Activated CD8-positive, alpha-beta memory T cell treated with anti-CD3 and anti-CD28 coated beads, Interleukin-2, amount 10 ng/mL, durations not matched to agents 7 days and 5 days (primary cell): ENCODE results near the gene RYK. TPM values are rescaled to one million over a fixed set of nuclear protein-coding genes. Genes with fewer than 3 reads are reported as not detected.

Experiments
- ATAC-seq: fragments of 150-1000 bp; cut with Tn5 transposase; one replicate; pipeline ENCODE4 v1.10.0; 2021; ENCODE audit warnings: moderate library complexity
- CTCF ChIA-PET: fragments of 350-600 bp; sonication (Branson Sonifier 250); formaldehyde crosslinking; loops from one replicate; lab custom pipeline; 2021; ENCODE audit warnings: antibody characterized with exemption; lab: Charles Lee
- DNase-seq: peaks from one replicate; pipeline ENCODE4 v3.0.0-alpha.2; 2020
- H3K27ac Mint-ChIP-seq: one replicate; pipeline ENCODE4 v1.8.0; 2021; ENCODE audit warnings: mild to moderate bottlenecking, mixed read lengths
- H3K27me3 Mint-ChIP-seq: one replicate; pipeline ENCODE4 v1.8.0; 2021; ENCODE audit warnings: mixed read lengths
- H3K36me3 Mint-ChIP-seq: one replicate; pipeline ENCODE4 v1.8.0; 2021; ENCODE audit warnings: mild to moderate bottlenecking, mixed read lengths
- H3K4me1 Mint-ChIP-seq: one replicate; pipeline ENCODE4 v1.8.0; 2021; ENCODE audit warnings: mixed read lengths
- H3K4me3 Mint-ChIP-seq: one replicate; pipeline ENCODE4 v1.8.0; 2021; ENCODE audit warnings: mild to moderate bottlenecking, moderate library complexity, mixed read lengths
- H3K9me3 Mint-ChIP-seq: one replicate; pipeline ENCODE4 v1.8.0; 2022; ENCODE audit warnings: low read depth, mixed read lengths
- total RNA-seq, 2 experiments: library from RNA; stranded (reverse); gene quantifications; one replicate each; pipeline ENCODE4 v1.2.3, GENCODE V29; 2021

The RYK gene
- total RNA-seq, 2 experiments from 2014 or later, result 7.7 to 8.6 TPM

DNA sequence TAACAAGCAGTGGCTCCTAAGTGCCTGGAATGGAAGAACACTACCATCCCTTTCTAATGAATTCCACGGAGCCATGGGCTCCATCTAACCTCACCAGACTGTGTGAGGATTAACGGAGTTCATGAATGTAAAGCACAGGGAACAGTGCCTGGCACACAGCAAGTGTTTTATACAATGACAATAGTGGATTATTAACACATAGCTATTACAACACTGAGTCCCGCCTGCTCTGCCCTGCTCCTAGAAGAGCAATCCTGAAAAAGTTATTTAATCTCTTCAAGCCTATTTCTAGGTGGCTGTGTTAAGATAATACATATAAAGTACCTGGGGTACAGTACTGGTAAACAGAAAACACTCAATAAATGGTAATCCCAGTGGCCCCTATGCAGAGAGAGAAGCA, 51.4 kb downstream of the RYK start:
- no peak for ATAC-seq
- Mint-ChIP-seq H3K36me3 (peaks cover 6% of the 10 kb centered on the region), H3K27me3 (no peaks in the 10 kb centered on the region), H3K4me3 (no peak overlapping the region), H3K9me3 (no peaks in the 10 kb centered on the region), H3K4me1 (peaks cover 2% of the 10 kb centered on the region), H3K27ac (no peak overlapping the region)
- no peak for DNase-seq
- CTCF ChIA-PET, result interaction anchor here (0.9 to 6.2 kb wide), 4 partner anchors 14 to 292 kb away, joined by 3 to 43 read pairs (median 3); no protein-coding TSS in a partner anchor

DNA sequence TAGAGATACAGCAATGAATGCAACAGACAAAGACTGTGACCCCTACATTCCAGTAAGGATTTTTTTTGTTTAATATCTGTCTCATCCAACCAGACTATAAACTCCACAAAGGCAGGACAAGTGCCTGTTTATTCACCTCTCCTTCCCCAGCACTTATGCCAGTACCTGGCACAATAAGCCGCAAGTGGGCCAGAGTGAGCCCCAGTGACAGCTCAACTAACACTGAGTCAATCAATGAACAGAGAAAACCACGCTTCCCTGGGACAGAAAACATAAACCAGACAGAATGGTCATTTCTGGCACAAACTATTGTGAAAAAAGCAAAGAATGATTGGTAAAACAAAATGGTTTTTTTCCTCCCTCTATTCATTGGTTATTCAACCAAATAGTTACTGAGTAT, 52.2 kb downstream of the RYK start:
- no peaks in the 10 kb centered on the region for H3K9me3 Mint-ChIP-seq
- no peak overlapping the region for H3K27ac Mint-ChIP-seq
- DNase-seq (no peak), ATAC-seq (no peak)
- peaks cover 6% of the 10 kb centered on the region for H3K36me3 Mint-ChIP-seq
- H3K27me3 Mint-ChIP-seq, result no peaks in the 10 kb centered on the region
- H3K4me1 Mint-ChIP-seq, result peaks cover 2% of the 10 kb centered on the region
- CTCF ChIA-PET, result interaction anchor here (0.6 to 6.2 kb wide), 8 partner anchors 12 to 275 kb away, joined by 3 to 43 read pairs (median 3); no protein-coding TSS in a partner anchor
- no peak overlapping the region for H3K4me3 Mint-ChIP-seq

DNA sequence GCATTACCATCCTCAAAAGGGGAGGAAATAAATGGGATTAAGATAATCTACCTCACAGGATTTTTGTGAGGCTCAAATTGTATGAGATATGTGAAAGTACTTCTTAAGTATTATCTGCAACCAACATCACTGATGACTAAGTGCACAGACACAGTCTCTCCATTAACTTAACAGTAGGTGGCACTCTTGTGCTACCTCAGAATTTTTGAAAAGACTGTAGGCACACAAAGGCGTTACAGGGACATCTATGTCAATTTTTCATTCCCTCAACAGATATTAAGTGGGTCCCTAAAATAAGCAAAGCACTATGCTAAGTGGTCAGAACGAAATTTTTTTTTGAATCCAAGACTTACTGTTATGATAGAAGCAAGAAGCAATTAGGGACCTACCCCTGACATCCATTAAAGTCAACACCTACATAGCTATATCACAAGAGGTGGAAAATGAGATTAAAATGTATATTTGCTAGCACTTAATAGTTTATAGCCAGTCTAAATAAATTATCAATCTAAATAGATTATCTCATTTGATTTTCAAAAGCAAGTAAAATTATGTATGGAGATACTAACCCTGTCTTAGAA, 52.9 kb downstream of the RYK start:
- peak; percentile 71 for ATAC-seq
- CTCF ChIA-PET, result interaction anchor here (0.6 to 6.2 kb wide), 9 partner anchors 10 to 276 kb away, joined by 3 to 43 read pairs (median 3); no protein-coding TSS in a partner anchor
- no peak overlapping the region for H3K4me3 Mint-ChIP-seq
- H3K4me1 Mint-ChIP-seq, result peaks cover 2% of the 10 kb centered on the region
- no peaks in the 10 kb centered on the region for H3K9me3 Mint-ChIP-seq
- H3K36me3 Mint-ChIP-seq, result peaks cover 6% of the 10 kb centered on the region
- DNase-seq, result no peak
- H3K27ac Mint-ChIP-seq, result no peak overlapping the region
- H3K27me3 Mint-ChIP-seq, result no peaks in the 10 kb centered on the region

DNA sequence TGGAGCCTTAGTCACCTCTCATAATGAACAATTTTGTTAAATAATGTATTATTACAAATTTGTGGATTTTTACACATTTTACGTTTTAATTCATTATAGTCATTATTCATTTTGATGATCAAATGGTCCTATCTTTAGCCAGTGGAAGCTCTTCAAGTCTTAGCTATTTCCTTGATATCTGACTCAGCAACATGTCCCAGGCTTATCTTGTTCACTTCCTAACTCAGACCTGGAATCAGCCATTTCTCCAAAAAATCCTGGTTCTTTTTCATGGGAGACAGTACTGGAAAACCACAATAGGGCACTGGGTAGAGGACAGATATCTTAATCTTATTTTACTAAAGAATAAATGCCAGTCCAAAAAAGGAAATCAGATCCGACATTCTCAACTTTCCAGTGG, 56.4 kb downstream of the RYK start:
- no peak for ATAC-seq
- Mint-ChIP-seq H3K4me3 (no peak overlapping the region), H3K36me3 (no peaks in the 10 kb centered on the region), H3K4me1 (peaks cover 2% of the 10 kb centered on the region), H3K9me3 (no peaks in the 10 kb centered on the region), H3K27ac (no peak overlapping the region), H3K27me3 (no peaks in the 10 kb centered on the region)
- DNase-seq, result no peak
- CTCF ChIA-PET, result interaction anchor here (1.2 to 1.5 kb wide), 2 partner anchors 13 to 279 kb away, joined by 4 to 5 read pairs; no protein-coding TSS in a partner anchor

DNA sequence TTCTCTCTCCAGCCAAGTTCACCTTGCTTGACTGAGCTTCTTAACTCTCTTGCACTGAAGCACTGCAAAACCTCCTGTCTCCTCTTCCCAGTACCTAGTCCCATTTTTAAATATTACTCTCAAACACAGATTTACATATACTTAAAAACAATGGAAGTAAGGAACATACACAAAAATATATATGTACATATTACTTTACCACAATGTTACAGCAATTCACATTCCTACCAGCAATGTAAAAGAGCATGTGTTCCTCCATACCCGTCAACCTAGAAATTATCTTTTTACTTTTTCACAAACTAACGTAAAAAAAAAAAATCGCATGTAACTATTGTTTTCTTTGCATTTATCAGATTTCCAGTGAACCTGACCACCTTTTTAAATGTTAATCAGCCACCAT, 60.4 kb downstream of the RYK start:
- Mint-ChIP-seq H3K27ac (no peak overlapping the region), H3K4me1 (no peaks in the 10 kb centered on the region), H3K4me3 (no peak overlapping the region), H3K9me3 (no peaks in the 10 kb centered on the region), H3K27me3 (no peaks in the 10 kb centered on the region), H3K36me3 (no peaks in the 10 kb centered on the region)
- CTCF ChIA-PET, result interaction anchor here (1.6 kb wide), 1 partner anchor 22 kb away, joined by 6 read pairs; no protein-coding TSS in a partner anchor
- no peak for DNase-seq
- no peak for ATAC-seq

DNA sequence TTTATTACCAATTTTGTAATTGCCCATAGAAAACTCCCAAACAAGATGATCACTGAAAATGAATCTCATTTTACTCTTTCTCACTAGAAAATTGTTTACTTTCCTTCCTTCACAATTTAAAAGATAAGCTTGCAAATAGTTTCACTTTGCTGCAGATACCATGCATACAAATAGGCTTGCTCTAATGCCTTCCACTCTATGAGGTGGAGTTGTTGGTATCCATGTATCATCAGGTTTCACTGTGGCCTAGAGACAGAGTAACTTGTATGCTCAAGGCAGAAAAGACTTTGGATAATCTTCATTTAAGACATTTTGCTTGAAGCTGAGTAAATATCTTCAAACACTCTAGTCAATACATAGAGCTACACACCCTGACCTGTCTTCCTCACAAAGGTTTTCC, 60.8 kb downstream of the RYK start:
- CTCF ChIA-PET, result interaction anchor here (1.6 kb wide), 1 partner anchor 23 kb away, joined by 6 read pairs; no protein-coding TSS in a partner anchor

DNA sequence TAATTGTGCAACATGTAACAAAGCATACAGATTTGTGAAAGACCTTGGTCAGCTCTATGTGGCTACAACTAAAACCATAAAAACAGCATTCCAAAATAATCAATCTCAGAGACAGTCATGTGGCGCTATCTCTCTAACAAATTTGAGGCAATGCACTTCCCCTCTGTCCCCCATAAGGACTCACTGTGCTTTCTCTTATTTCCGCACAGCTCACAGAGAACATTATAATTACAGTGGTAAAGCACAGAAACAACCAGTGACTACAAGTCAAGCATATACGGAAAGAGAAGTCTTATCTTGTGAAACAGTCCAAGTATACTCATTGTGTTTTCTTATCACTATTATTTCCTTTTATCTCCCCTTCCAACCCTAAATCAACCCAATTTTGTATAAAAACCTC, 64.3 kb downstream of the RYK start:
- Mint-ChIP-seq H3K27me3 (no peaks in the 10 kb centered on the region), H3K36me3 (peaks cover 2% of the 10 kb centered on the region), H3K9me3 (no peaks in the 10 kb centered on the region), H3K4me3 (no peak overlapping the region), H3K27ac (no peak overlapping the region), H3K4me1 (no peaks in the 10 kb centered on the region)
- no peak for DNase-seq
- CTCF ChIA-PET, result no interaction called here
- ATAC-seq, result no peak

More for the DNA sequence above, 60.8 kb downstream of the RYK start:
- DNase-seq (no peak), ATAC-seq (no peak)
- Mint-ChIP-seq H3K27me3 (no peaks in the 10 kb centered on the region), H3K4me3 (no peak overlapping the region), H3K9me3 (no peaks in the 10 kb centered on the region), H3K36me3 (no peaks in the 10 kb centered on the region), H3K4me1 (no peaks in the 10 kb centered on the region), H3K27ac (no peak overlapping the region)

DNA sequence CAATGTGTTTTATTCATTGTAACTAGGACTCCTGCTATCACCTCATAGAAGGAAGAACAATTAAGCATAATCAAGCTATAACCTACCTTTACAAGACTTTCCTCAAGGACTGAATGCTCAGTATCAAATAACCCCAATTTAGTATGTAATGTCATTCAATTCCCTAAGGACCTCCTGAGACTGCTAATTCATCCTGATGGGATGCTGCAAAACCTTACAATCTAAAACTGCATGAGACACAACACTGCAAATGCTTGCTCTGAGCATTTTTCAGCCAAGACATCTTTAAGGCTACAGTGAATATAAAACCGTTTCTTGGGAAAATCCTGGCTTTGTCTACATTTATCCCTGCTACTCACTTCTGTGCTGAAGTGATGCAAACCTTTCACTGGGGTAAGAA, 69.9 kb downstream of the RYK start:
- H3K4me1 Mint-ChIP-seq, result no peaks in the 10 kb centered on the region
- ATAC-seq (no peak), DNase-seq (no peak)
- CTCF ChIA-PET, result interaction anchor here (1.1 kb wide), 1 partner anchor 17 kb away, joined by 3 read pairs; no protein-coding TSS in a partner anchor
- H3K27ac Mint-ChIP-seq, result no peak overlapping the region
- H3K36me3 Mint-ChIP-seq, result peaks cover 2% of the 10 kb centered on the region
- H3K4me3 Mint-ChIP-seq, result no peak overlapping the region
- no peaks in the 10 kb centered on the region for H3K27me3 Mint-ChIP-seq
- no peaks in the 10 kb centered on the region for H3K9me3 Mint-ChIP-seq

DNA sequence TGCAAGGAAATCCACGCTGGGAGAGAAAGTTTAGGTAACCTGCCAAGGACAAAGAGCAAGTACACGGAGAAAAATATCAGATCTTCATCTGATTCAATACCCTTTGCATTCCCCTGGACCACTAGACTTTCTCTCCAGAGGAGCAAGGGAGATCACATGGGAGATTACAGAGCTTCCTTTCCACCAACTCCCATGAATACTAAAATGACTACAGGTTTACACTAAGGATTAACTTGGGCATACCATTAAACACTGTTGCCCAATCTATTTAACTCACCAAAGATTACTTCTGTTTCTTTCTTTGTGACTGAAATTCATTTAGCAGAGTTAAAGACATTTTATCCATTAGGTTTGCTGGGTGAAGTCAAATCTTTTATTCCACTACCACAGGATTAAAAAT, 71.2 kb downstream of the RYK start:
- Mint-ChIP-seq H3K4me3 (no peak overlapping the region), H3K4me1 (no peaks in the 10 kb centered on the region), H3K27me3 (no peaks in the 10 kb centered on the region), H3K36me3 (peaks cover 2% of the 10 kb centered on the region), H3K27ac (no peak overlapping the region), H3K9me3 (no peaks in the 10 kb centered on the region)
- DNase-seq (no peak), ATAC-seq (no peak)
- CTCF ChIA-PET, result interaction anchor here (1.4 kb wide), 1 partner anchor 29 kb away, joined by 3 read pairs; no protein-coding TSS in a partner anchor

DNA sequence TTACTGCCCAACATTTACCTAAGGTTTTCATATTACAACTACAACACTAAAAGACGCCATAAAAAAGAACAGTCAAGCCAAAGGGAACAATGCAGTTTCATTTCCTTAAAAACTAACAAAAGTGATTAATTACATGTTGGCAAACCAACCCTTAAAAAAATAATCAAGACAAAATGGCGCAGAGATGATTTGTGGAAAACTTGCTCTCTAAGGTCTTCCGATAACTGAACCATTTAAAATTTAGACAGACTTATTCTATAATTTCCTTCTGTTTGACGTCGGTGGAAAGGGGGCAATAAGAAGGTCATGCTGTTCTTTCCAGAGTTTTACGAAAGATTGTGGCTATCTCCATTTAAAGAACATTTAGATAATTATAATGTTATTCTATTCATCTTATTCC, 87.6 kb downstream of the RYK start:
- no peaks in the 10 kb centered on the region for H3K36me3 Mint-ChIP-seq
- ATAC-seq, result no peak
- H3K4me3 Mint-ChIP-seq, result no peak overlapping the region
- no peak for DNase-seq
- no peaks in the 10 kb centered on the region for H3K27me3 Mint-ChIP-seq
- no peaks in the 10 kb centered on the region for H3K9me3 Mint-ChIP-seq
- no peaks in the 10 kb centered on the region for H3K4me1 Mint-ChIP-seq
- H3K27ac Mint-ChIP-seq, result no peak overlapping the region
- CTCF ChIA-PET, result no interaction called here

DNA sequence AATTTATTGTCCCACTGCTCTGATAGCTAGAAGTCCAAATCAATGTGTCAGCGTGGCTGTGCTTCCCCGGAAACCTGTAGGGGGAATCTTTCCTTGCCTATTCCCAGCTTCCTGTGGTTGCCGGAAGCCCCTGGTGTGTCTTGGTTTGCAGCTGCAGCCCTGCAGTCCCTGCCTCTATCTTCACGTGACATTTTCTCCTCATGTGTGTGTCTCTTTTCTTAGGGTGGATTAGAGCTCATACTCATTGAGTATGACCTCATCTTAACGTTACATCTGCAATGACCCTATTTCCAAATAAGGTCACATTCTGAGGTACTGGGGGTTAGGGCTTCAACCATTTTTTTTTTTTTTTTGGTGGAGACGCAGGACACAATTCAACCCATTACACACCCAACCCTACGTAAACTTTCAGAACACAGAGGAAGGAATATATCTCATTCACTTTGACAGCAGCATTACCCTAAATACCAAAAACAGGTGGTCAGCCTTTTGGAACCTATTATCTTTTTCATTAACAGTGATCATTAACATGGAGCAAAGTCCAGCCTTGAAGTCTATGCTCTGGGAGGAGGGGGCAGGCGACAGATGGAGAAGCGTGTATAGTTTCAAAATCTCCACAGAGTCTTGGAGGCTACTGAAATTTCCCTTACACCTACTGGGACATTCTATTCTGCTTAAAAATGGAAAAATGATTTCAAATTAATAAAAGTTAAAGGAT, 88.6 kb downstream of the RYK start:
- Mint-ChIP-seq H3K27me3 (no peaks in the 10 kb centered on the region), H3K4me1 (no peaks in the 10 kb centered on the region), H3K27ac (no peak overlapping the region), H3K4me3 (no peak overlapping the region), H3K36me3 (peaks cover 2% of the 10 kb centered on the region), H3K9me3 (no peaks in the 10 kb centered on the region)
- no peak for DNase-seq
- ATAC-seq, result no peak
- CTCF ChIA-PET, result no interaction called here

DNA sequence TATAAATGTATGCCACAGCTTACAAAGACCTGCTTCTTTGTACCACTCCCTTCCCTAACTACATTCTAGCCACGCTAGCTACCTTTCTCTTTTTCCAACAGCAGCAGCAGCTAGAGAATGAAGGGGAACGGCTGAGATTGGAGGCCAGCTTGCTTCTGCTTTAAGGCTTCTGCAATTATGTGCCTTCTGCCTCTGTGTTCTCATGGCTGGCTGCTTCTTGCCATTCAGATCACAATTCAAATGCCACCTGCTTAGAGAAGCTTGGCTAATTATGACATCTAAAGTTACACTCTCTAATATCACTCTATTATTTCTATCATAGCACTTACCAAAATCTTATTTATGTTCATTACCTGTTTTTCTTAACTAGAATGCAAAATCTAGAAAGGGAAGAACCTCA, 95.2 kb downstream of the RYK start:
- CTCF ChIA-PET, result interaction anchor here (1.1 to 1.3 kb wide), 2 partner anchors 9 to 57 kb away, joined by 3 to 4 read pairs; no protein-coding TSS in a partner anchor
- H3K27ac Mint-ChIP-seq, result no peak overlapping the region
- H3K4me1 Mint-ChIP-seq, result no peaks in the 10 kb centered on the region
- H3K27me3 Mint-ChIP-seq, result no peaks in the 10 kb centered on the region
- H3K4me3 Mint-ChIP-seq, result no peak overlapping the region
- DNase-seq (no peak), ATAC-seq (no peak)
- H3K9me3 Mint-ChIP-seq, result no peaks in the 10 kb centered on the region
- H3K36me3 Mint-ChIP-seq, result peaks cover 2% of the 10 kb centered on the region

DNA sequence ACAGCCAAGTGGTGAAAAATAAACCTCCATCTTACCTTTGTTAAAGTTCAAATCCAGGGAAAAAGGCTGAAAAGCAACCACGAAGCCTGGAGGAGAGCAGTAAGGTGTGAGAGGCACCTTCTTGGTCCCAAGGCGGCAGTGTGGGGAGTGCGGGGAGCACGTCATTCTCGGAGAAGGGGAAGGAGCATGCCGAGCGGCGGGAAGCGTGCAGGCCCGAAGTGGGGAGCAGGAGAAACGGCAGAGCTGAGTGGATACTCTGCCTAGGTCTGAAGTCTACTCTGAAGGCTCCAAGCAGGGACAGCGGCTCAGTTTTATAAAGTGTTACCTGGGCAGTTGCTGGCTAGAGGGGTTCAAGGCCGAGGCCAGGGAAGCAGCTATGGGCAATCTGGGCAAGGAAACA, 96.9 kb downstream of the RYK start:
- ATAC-seq (no peak), DNase-seq (no peak)
- Mint-ChIP-seq H3K4me3 (no peak overlapping the region), H3K9me3 (no peaks in the 10 kb centered on the region), H3K4me1 (no peaks in the 10 kb centered on the region), H3K27ac (no peak overlapping the region), H3K27me3 (no peaks in the 10 kb centered on the region), H3K36me3 (peaks cover 2% of the 10 kb centered on the region)
- CTCF ChIA-PET, result no interaction called here

DNA sequence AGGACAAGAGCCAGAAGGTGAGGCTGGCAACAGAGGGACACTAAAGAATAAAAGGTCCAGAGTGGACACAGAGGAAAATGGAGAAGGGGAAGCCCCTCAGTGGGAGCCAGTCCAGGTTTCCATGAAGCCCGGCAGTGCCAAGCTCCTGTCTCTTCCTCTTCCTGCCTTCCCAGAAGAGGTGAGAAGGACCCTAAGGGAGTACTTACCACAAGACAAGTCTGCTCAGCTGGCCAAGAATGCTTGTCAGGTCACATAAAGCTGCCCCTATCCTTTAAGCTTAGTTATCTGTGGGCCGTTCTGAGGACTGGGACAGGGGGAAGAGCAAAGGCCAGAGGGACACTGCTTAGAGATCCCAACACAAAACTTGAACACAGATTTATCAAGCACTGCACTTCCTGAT, 100.2 kb downstream of the RYK start:
- no peak overlapping the region for H3K27ac Mint-ChIP-seq
- H3K36me3 Mint-ChIP-seq, result no peaks in the 10 kb centered on the region
- H3K27me3 Mint-ChIP-seq, result no peaks in the 10 kb centered on the region
- no peak overlapping the region for H3K4me3 Mint-ChIP-seq
- ATAC-seq (no peak), DNase-seq (no peak)
- no peaks in the 10 kb centered on the region for H3K9me3 Mint-ChIP-seq
- H3K4me1 Mint-ChIP-seq, result no peaks in the 10 kb centered on the region
- CTCF ChIA-PET, result no interaction called here
